Ishikawa (cell line): ENCODE measurements around the gene GFY.

Experiments used
- CEBPB ChIP-seq: IDR thresholded peaks from 2 replicates; pipeline ENCODE4 v1.6.1; 2012
- CREB1 ChIP-seq: IDR thresholded peaks from 2 replicates; pipeline ENCODE4 v1.6.1; 2012; ENCODE audit warnings: low read depth
- EGR1 ChIP-seq: IDR thresholded peaks from 2 replicates; pipeline ENCODE4 v1.6.1; 2012
- EP300 ChIP-seq: IDR thresholded peaks from 2 replicates; pipeline ENCODE4 v1.6.1; 2012; ENCODE audit warnings: borderline replicate concordance
- FOXM1 ChIP-seq: IDR thresholded peaks from 2 replicates; pipeline ENCODE4 v1.6.1; 2012; ENCODE audit warnings: low read depth, borderline replicate concordance
- NFIC ChIP-seq: IDR thresholded peaks from 2 replicates; pipeline ENCODE4 v1.6.1; 2012
- RAD21 ChIP-seq: IDR thresholded peaks from 2 replicates; pipeline ENCODE4 v1.6.1; 2012; ENCODE audit warnings: low read depth
- TAF1 ChIP-seq: IDR thresholded peaks from 2 replicates; pipeline ENCODE4 v1.6.1; 2012; ENCODE audit warnings: low read depth, mild to moderate bottlenecking
- TCF12 ChIP-seq: IDR thresholded peaks from 2 replicates; pipeline ENCODE4 v1.6.1; 2012; ENCODE audit warnings: low read depth
- TEAD4 ChIP-seq: IDR thresholded peaks from 2 replicates; pipeline ENCODE4 v1.6.1; 2012
- YY1 ChIP-seq: IDR thresholded peaks from 2 replicates; pipeline ENCODE4 v1.6.1; 2012; ENCODE audit warnings: low read depth
- ZBTB7A ChIP-seq: IDR thresholded peaks from 2 replicates; pipeline ENCODE4 v1.6.1; 2012; ENCODE audit warnings: low read depth
- TF ChIP-seq, protein P1 (sequence below): IDR thresholded peaks from 2 replicates; pipeline ENCODE4 v1.6.1; 2012
- TF ChIP-seq, protein P2 (sequence below): IDR thresholded peaks from 2 replicates; pipeline ENCODE4 v1.6.1; 2012
- TF ChIP-seq, protein P3 (sequence below): IDR thresholded peaks from 2 replicates; pipeline ENCODE4 v1.6.1; 2012; ENCODE audit warnings: low read depth, mild to moderate bottlenecking

Gene GFY

DNA sequence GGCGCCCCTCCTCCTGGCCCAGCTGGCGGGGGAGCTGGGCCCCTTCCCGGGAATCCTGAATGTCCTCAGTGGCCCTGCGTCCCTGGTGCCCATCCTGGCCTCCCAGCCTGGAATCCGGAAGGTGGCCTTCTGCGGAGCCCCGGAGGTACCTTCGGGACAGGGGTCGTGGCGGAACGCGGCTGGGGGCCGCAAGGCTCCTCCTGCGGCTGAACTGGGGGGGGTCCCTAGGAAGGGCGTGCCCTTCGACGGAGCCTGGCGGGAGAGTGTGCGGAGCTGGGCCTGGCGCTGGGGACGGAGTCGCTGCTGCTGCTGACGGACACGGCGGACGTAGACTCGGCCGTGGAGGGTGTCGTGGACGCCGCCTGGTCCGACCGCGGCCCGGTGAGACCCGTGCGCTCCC is 36.5 kb downstream of the GFY start:
- TF ChIP-seq FOXM1, result no peak
- TF ChIP-seq, protein P1, sequence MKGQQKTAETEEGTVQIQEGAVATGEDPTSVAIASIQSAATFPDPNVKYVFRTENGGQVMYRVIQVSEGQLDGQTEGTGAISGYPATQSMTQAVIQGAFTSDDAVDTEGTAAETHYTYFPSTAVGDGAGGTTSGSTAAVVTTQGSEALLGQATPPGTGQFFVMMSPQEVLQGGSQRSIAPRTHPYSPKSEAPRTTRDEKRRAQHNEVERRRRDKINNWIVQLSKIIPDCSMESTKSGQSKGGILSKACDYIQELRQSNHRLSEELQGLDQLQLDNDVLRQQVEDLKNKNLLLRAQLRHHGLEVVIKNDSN, result no peak
- TF ChIP-seq NFIC, result no peak
- no peak for TF ChIP-seq ZBTB7A
- TF ChIP-seq YY1, result no peak
- no peak for TF ChIP-seq EP300
- no peak for TF ChIP-seq CEBPB
- TF ChIP-seq RAD21, result no peak
- no peak for TF ChIP-seq TCF12
- no peak for TF ChIP-seq EGR1
- no peak for TF ChIP-seq TAF1
- no peak for TF ChIP-seq TEAD4
- TF ChIP-seq CREB1, result no peak
- TF ChIP-seq, protein P2, sequence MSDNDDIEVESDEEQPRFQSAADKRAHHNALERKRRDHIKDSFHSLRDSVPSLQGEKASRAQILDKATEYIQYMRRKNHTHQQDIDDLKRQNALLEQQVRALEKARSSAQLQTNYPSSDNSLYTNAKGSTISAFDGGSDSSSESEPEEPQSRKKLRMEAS, result no peak

- no peak for TF ChIP-seq CREB1
- TF ChIP-seq ZBTB7A, result no peak
- no peak for TF ChIP-seq NFIC
- TF ChIP-seq, protein P3, sequence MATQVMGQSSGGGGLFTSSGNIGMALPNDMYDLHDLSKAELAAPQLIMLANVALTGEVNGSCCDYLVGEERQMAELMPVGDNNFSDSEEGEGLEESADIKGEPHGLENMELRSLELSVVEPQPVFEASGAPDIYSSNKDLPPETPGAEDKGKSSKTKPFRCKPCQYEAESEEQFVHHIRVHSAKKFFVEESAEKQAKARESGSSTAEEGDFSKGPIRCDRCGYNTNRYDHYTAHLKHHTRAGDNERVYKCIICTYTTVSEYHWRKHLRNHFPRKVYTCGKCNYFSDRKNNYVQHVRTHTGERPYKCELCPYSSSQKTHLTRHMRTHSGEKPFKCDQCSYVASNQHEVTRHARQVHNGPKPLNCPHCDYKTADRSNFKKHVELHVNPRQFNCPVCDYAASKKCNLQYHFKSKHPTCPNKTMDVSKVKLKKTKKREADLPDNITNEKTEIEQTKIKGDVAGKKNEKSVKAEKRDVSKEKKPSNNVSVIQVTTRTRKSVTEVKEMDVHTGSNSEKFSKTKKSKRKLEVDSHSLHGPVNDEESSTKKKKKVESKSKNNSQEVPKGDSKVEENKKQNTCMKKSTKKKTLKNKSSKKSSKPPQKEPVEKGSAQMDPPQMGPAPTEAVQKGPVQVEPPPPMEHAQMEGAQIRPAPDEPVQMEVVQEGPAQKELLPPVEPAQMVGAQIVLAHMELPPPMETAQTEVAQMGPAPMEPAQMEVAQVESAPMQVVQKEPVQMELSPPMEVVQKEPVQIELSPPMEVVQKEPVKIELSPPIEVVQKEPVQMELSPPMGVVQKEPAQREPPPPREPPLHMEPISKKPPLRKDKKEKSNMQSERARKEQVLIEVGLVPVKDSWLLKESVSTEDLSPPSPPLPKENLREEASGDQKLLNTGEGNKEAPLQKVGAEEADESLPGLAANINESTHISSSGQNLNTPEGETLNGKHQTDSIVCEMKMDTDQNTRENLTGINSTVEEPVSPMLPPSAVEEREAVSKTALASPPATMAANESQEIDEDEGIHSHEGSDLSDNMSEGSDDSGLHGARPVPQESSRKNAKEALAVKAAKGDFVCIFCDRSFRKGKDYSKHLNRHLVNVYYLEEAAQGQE, result no peak
- TF ChIP-seq, protein P1, result no peak
- no peak for TF ChIP-seq TAF1
- TF ChIP-seq RAD21, result no peak
- TF ChIP-seq EGR1, result no peak
- no peak for TF ChIP-seq YY1
- TF ChIP-seq TCF12, result no peak
- TF ChIP-seq FOXM1, result no peak
- TF ChIP-seq, protein P2, result no peak
- TF ChIP-seq TEAD4, result no peak
- TF ChIP-seq CEBPB, result no peak
- no peak for TF ChIP-seq EP300
Observed at GRCh38 chr19:49462492-49462891, 37.3 kb downstream of the GFY start.

DNA sequence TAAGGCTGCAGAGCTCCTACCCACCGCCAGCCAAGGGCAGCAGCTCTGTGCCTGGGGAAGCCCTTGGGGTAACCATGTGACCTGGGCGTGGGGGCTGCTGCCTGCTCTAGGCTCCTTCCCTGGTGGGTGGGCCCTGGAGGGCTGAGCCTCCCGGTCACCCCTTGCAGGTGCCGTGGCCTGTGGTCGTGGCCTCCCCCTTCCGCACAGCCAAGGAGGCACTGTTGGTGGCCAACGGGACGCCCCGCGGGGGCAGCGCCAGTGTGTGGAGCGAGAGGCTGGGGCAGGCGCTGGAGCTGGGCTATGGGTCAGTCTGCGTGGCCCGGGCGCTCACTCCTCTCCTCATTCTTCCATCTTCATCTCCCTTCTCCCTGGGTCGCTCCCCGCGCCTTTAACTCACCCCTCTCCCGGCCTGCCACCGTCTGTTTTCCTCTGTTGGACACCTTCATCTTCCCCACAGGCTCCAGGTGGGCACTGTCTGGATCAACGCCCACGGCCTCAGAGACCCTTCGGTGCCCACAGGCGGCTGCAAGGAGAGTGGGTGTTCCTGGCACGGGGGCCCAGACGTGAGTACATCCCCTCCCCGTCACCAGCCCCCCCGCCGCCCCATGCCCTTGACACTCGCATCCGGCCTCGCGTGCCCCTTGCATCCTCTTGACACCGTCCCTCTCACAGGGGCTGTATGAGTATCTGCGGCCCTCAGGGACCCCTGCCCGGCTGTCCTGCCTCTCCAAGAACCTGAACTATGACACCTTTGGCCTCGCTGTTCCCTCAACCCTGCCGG is 39.0 kb downstream of the GFY start:
- TF ChIP-seq NFIC (no peak), TAF1 (no peak), EP300 (no peak), TCF12 (no peak), EGR1 (no peak)
- TF ChIP-seq, protein P2, result no peak
- TF ChIP-seq, protein P3, result no peak

- TF ChIP-seq EGR1, result no peak
- TF ChIP-seq TAF1, result no peak
- TF ChIP-seq, protein P3, result no peak
- no peak for TF ChIP-seq EP300
- TF ChIP-seq FOXM1, result no peak
- no peak for TF ChIP-seq YY1
- TF ChIP-seq CREB1, result no peak
- no peak for TF ChIP-seq NFIC
- no peak for TF ChIP-seq TEAD4
- no peak for TF ChIP-seq CEBPB
- TF ChIP-seq TCF12, result no peak
- no peak for TF ChIP-seq RAD21
- no peak for TF ChIP-seq ZBTB7A
- TF ChIP-seq, protein P2, result no peak
- TF ChIP-seq, protein P1, result no peak
Observed at GRCh38 chr19:49465371-49465770, 40.2 kb downstream of the GFY start.
